PFSK-1 (cell line): Measurements from ENCODE around the gene GRIN1.

Experiments used
- FOXP2 ChIP-seq: optimal IDR thresholded peaks from 2 replicates; pipeline ENCODE3; 2011; ENCODE audit warnings: borderline replicate concordance, control low read depth, inconsistent platforms; ENCODE audit not compliant: insufficient read depth; ENCODE audit errors: extremely low read length, extremely low read depth
- POLR2AphosphoS5 ChIP-seq: IDR thresholded peaks from 2 replicates; pipeline ENCODE4 v1.6.1; 2012; ENCODE audit warnings: low read depth, mild to moderate bottlenecking, control low read depth, low read length, moderate library complexity
- TAF1 ChIP-seq: IDR thresholded peaks from 2 replicates; pipeline ENCODE4 v1.6.1; 2012; ENCODE audit warnings: low read length, control low read depth, borderline replicate concordance; ENCODE audit not compliant: insufficient read depth

DNA sequence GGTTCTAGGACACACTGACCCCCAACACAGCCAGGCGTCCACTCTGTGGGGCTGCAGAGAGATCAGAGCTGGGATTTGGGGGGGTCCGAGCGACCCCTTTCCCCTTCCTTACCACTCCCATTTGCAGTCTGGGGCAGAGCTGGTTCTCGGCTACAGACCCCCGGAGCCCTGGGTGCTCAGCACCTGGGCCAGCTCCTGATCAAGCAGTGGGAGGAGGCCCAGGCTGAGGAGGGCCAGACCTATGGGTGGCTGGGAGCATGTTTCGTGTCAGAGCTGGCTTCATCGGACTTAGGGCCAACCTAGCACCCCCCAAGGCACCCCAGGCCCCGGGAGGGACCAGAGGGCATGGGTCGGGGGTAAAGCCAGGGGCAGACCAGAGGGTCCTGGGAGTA, 7.6 kb downstream of the GRIN1 start:
- no peak for TF ChIP-seq POLR2AphosphoS5
- no peak for TF ChIP-seq TAF1
- no peak for TF ChIP-seq FOXP2
